ENCODE data around the gene PDE1A. TPM values are rescaled to one million over a fixed set of nuclear protein-coding genes. Genes with fewer than 3 reads are reported as not detected.

The PDE1A gene
- total and polyA plus RNA-seq, 2 of the 4 experiments (the other 2 are of a cell fraction): 0.24 to 0.90 TPM

DNA sequence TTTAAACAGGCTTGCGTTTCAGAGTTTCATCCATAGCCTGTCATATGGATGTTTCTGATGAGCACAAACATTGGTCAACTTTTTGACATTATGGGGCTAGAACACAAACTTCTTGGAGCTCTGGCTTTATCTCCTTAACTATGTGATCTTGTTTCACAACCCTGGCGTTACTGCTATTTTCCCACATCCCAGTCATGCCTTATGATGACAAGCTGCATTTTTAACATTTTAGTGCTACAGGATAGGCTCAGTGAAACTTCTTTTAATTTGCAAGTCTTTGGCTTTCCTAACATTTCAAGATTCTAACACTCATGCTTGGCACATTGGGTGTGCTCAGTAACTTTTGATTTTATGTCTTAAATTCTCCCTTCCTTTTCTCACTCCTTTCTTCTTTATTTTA is 21.0 kb upstream of the PDE1A start:
- no peak overlapping the region for H2BK120ac ChIP-seq (ENCODE audit: low read depth, low read length)
- no peak overlapping the region for H4K5ac ChIP-seq (ENCODE audit: low read depth, low read length)
- H2BK15ac ChIP-seq (ENCODE audit: low read depth, low read length): 0 out of 3 replicates have a peak overlapping the region, but pooled peaks have one; percentile 5
- H3K4me3 ChIP-seq (ENCODE audit: insufficient read depth, low read depth, low read length): no peak overlapping the region
- H3K9ac ChIP-seq (ENCODE audit: low read depth, low read length): no peak overlapping the region
- peak overlapping the region; percentile 62 for H2BK5ac ChIP-seq (ENCODE audit: low read depth, low read length, poor library complexity, severe bottlenecking)
- H3K9me1 ChIP-seq (ENCODE audit: insufficient read depth, low read length): no peaks in the 10 kb centered on the region
- no peak overlapping the region for H3K4ac ChIP-seq (ENCODE audit: low read depth, low read length)
- 17% methylated on average over 1 of the region's 2 CpGs; no CpG with 5 or more reads in 1 of the 2 experiments for WGBS, 2 experiments (ENCODE audit: extremely low coverage in 2 of 2, insufficient read length in 1 of 2)
- no peak overlapping the region for H3K14ac ChIP-seq (replicated peaks; ENCODE audit: low read depth, low read length)
- no peak overlapping the region for H4K8ac ChIP-seq (ENCODE audit: low read depth in 2 of 2, low read length in 2 of 2)
- no peak overlapping the region for H3K18ac ChIP-seq (ENCODE audit: low read depth, low read length)
- H3K4me2 ChIP-seq (ENCODE audit: low read depth, low read length): no peak overlapping the region
- H3K79me1 ChIP-seq (ENCODE audit: low read depth in 1 of 2, low read length in 2 of 2): no peaks in the 10 kb centered on the region
- no peak overlapping the region for H2AK9ac ChIP-seq (replicated peaks; ENCODE audit: low read depth, low read length, poor library complexity)
- H2AK5ac ChIP-seq (ENCODE audit: low read depth, low read length): no peak overlapping the region
- H2AFZ ChIP-seq (replicated peaks; ENCODE audit: low read length, poor library complexity): no peak overlapping the region
- H2BK20ac ChIP-seq (ENCODE audit: low read depth, low read length): no peak overlapping the region
- no peak overlapping the region for H3K27ac ChIP-seq (ENCODE audit: insufficient read depth, low read length)
- peak; percentile 80 for DNase-seq
- peak; percentile 94 for ATAC-seq (ENCODE audit: low read depth)
- intact Hi-C loops (cut with micrococcal nuclease): loop anchor here (2.0 kb wide), 1 partner anchor 141 kb away; no protein-coding TSS in a partner anchor
- peaks cover 4% of the 10 kb centered on the region for H3K4me1 ChIP-seq (ENCODE audit: control insufficient read depth, insufficient read depth, low read length)
- TF ChIP-seq CEBPB (IDR thresholded peaks at IDR 0.05; ENCODE audit: low read depth, low read length) (peak; percentile 75), POLR2A (IDR thresholded peaks at IDR 0.05; ENCODE audit: low read depth, low read length) (no peak)
- H4K91ac ChIP-seq (ENCODE audit: insufficient read depth, low read depth, low read length): no peak overlapping the region
- in situ Hi-C loops (cut with MboI; ENCODE audit: low sequenced_read_pairs): no loop called here
- H3K56ac ChIP-seq (ENCODE audit: extremely low read depth, insufficient read depth, low read length): no peak overlapping the region
- POLR2A ChIA-PET (ENCODE audit: unreplicated experiment): no interaction called here
- no TSS peak for BruUV-seq (replicated peaks)
- no peak overlapping the region for H3K23ac ChIP-seq (ENCODE audit: low read depth, low read length)
- CTCF ChIA-PET: no interaction called here
- no peaks in the 10 kb centered on the region for H3K9me3 ChIP-seq (ENCODE audit: control insufficient read depth, insufficient read depth, low read length)
- no peaks in the 10 kb centered on the region for H3K36me3 ChIP-seq (ENCODE audit: control insufficient read depth, insufficient read depth, low read length)
- dilution Hi-C loops (cut with HindIII; ENCODE audit: low sequenced_read_pairs, unreplicated experiment): no loop called here
- H3K27me3 ChIP-seq (ENCODE audit: control insufficient read depth, insufficient read depth, low read length): no peaks in the 10 kb centered on the region
- no peaks in the 10 kb centered on the region for H4K20me1 ChIP-seq (ENCODE audit: insufficient read depth, low read length)
